Stimulated activated CD8-positive, alpha-beta memory T cell treated with anti-CD3 and anti-CD28 coated beads, Interleukin-7, amount 100 ng/mL, for 48 hours (primary cell): ENCODE results near the gene ARHGAP33.
A peak's percentile ranks its signal among the peaks of the same experiment; 100 is the strongest.

Experiments used
- DNase-seq, 2 donors: peaks; one replicate each; pipeline ENCODE4 v3.0.0-alpha.2; 2020; ENCODE audit warnings: low read depth in 1 of 2; ENCODE audit errors: extremely low read depth in 1 of 2

ARHGAP33 gene

GRCh38 chr19:35775298-35776101, at the start of gene ARHGAP33:
ARHGAP33 (plus strand) TSS chr19:35775564; CDS start chr19:35775659, 95 bp downstream.
- peak; percentile 95 to 100 for DNase-seq

- DNase-seq = no peak
Measured at GRCh38 chr19:35727053-35727955, 48.1 kb upstream of the ARHGAP33 start.

GRCh38 chr19:35727956-35728706, 47.2 kb upstream of the ARHGAP33 start:
- no peak for DNase-seq

- DNase-seq = no peak
Measured at GRCh38 chr19:35729021-35729420, 46.3 kb upstream of the ARHGAP33 start.

- no peak for DNase-seq
Measured at GRCh38 chr19:35729763-35730162, 45.6 kb upstream of the ARHGAP33 start.

- no peak for DNase-seq
Measured at GRCh38 chr19:35730326-35730725, 45.0 kb upstream of the ARHGAP33 start.

- DNase-seq = no peak
Measured at GRCh38 chr19:35731353-35731752, 44.0 kb upstream of the ARHGAP33 start.

- no peak for DNase-seq
Measured at GRCh38 chr19:35731779-35732405, 43.5 kb upstream of the ARHGAP33 start.

- DNase-seq = no peak
Measured at GRCh38 chr19:35732540-35733179, 42.7 kb upstream of the ARHGAP33 start.

GRCh38 chr19:35733180-35734125, 41.9 kb upstream of the ARHGAP33 start:
- DNase-seq = no peak

GRCh38 chr19:35734273-35734672, 41.1 kb upstream of the ARHGAP33 start:
- DNase-seq = no peak

GRCh38 chr19:35734889-35735288, 40.5 kb upstream of the ARHGAP33 start:
- no peak for DNase-seq

GRCh38 chr19:35736913-35737886, 38.2 kb upstream of the ARHGAP33 start:
- no peak for DNase-seq

- DNase-seq = no peak
Measured at GRCh38 chr19:35738021-35738886, 37.1 kb upstream of the ARHGAP33 start.

GRCh38 chr19:35738887-35739229, 36.5 kb upstream of the ARHGAP33 start:
- no peak for DNase-seq

GRCh38 chr19:35739275-35740107, 35.9 kb upstream of the ARHGAP33 start:
- DNase-seq = no peak
